ENCODE measurements around the gene NTSR1. TPM values are rescaled to one million over a fixed set of nuclear protein-coding genes. Genes with fewer than 3 reads are reported as not detected.

The NTSR1 gene
- total and polyA plus RNA-seq, 2 of the 8 experiments (the other 6 are each of a cell fraction or from before 2014, with no cell fraction given), result 0.53 to 0.89 TPM

- H3K79me1 ChIP-seq (ENCODE audit: low read depth, low read length), result no peaks in the 10 kb centered on the region
- H3K14ac ChIP-seq (ENCODE audit: insufficient read length), result no peak overlapping the region
- CTCF ChIA-PET (ENCODE audit: partially characterized antibody), result interaction anchor here (1.0 to 3.5 kb wide), 3 partner anchors 9 to 77 kb away, joined by 3 to 15 read pairs (median 4); no protein-coding TSS in a partner anchor
- peaks cover 0 to 3% of the 10 kb centered on the region in 2 experiments for H4K20me1 ChIP-seq (replicated peaks in 1 of 2; ENCODE audit: control insufficient read depth in 1 of 2, insufficient read depth in 2 of 2, low read length in 2 of 2)
- H4K5ac ChIP-seq (ENCODE audit: insufficient read length, low read depth, low read length), result no peak overlapping the region
- no peak overlapping the region for H2AFZ ChIP-seq (ENCODE audit: low read length)
- no peaks in the 10 kb centered on the region for H3K79me2 ChIP-seq (ENCODE audit: control insufficient read depth in 1 of 2, insufficient read depth in 2 of 2, low read length in 2 of 2)
- H3K4ac ChIP-seq (replicated peaks; ENCODE audit: insufficient read length, low read depth, low read length), result no peak overlapping the region
- no peak overlapping the region for H3K23ac ChIP-seq (ENCODE audit: insufficient read length)
- H3K4me2 ChIP-seq (ENCODE audit: insufficient read depth in 1 of 2, low read depth in 2 of 2, low read length in 2 of 2), result no peak overlapping the region
- no peak overlapping the region for H3K4me3 ChIP-seq (ENCODE audit: extremely low read depth in 1 of 4, insufficient read depth in 2 of 4, low read depth in 3 of 4, low read length in 4 of 4)
- TF ChIP-seq RBBP5 (IDR thresholded peaks at IDR 0.05; ENCODE audit: borderline replicate concordance, low read depth, low read length) (no peak), GTF2F1 (IDR thresholded peaks at IDR 0.05; ENCODE audit: borderline replicate concordance, low read depth, low read length) (no peak), GABPA (IDR thresholded peaks at IDR 0.05; ENCODE audit: borderline replicate concordance, insufficient read depth, low read length) (no peak), SUZ12 (IDR thresholded peaks at IDR 0.05; ENCODE audit: low read length) (no peak), KDM4A (IDR thresholded peaks at IDR 0.05; ENCODE audit: low read depth, low read length, severe bottlenecking) (no peak)
- no peaks in the 10 kb centered on the region for H3K23me2 ChIP-seq (ENCODE audit: low read depth, low read length)
- H4K91ac ChIP-seq (replicated peaks; ENCODE audit: insufficient read length, low read length), result no peak overlapping the region
- no peaks in the 10 kb centered on the region for H3K36me3 ChIP-seq (ENCODE audit: control insufficient read depth in 2 of 4, insufficient read depth in 4 of 4, low read length in 3 of 4)
- no peak for FAIRE-seq
- 91% methylated on average over 10 of the region's 10 CpGs; no CpG with 5 or more reads in 1 of the 2 experiments for WGBS, 2 experiments (ENCODE audit: extremely low coverage in 1 of 2, insufficient coverage in 1 of 2, insufficient read length in 1 of 2, insufficient replicate concordance in 2 of 2, low coverage in 1 of 2, low lambda C conversion rate in 2 of 2, missing lambda C conversion rate in 1 of 2)
- no peak overlapping the region for H2BK120ac ChIP-seq (replicated peaks; ENCODE audit: low read depth, low read length)
- no peaks in the 10 kb centered on the region for H3K9me3 ChIP-seq (ENCODE audit: insufficient read depth in 2 of 2, low read depth in 1 of 2, low read length in 1 of 2)
- peaks cover 2 to 11% (median 7%) of the 10 kb centered on the region in 4 experiments for H3K27me3 ChIP-seq (replicated peaks in 1 of 4; ENCODE audit: control insufficient read depth in 3 of 4, extremely low read depth in 1 of 4, insufficient read depth in 3 of 4, low read length in 3 of 4)
- no peaks in the 10 kb centered on the region for H3K4me1 ChIP-seq (replicated peaks in 1 of 4; ENCODE audit: control insufficient read depth in 3 of 4, insufficient read depth in 4 of 4, low read length in 3 of 4)
- H2AK5ac ChIP-seq (ENCODE audit: low read depth, low read length), result no peak overlapping the region
- H4K8ac ChIP-seq (ENCODE audit: extremely low read depth, insufficient read depth, low read length), result no peak overlapping the region
- H2BK15ac ChIP-seq (ENCODE audit: low read length), result no peak overlapping the region
- H2BK5ac ChIP-seq (ENCODE audit: low read depth, low read length), result peak overlapping the region; percentile 35; the same call in 1 of the 2 replicates
- no peak overlapping the region for H2BK12ac ChIP-seq (ENCODE audit: low read depth, low read length)
- POLR2A ChIA-PET (ENCODE audit: partially characterized antibody), result no interaction called here
- no peak overlapping the region for H3K9ac ChIP-seq (replicated peaks in 1 of 4; ENCODE audit: extremely low read depth in 1 of 4, low read depth in 3 of 4, low read length in 3 of 4)
- DNase-seq (ENCODE audit: low read depth in 1 of 2, low spot score in 2 of 2), result no peak
- H3K27ac ChIP-seq (ENCODE audit: low read depth, low read length), result no peak overlapping the region
- no peak overlapping the region for H3K18ac ChIP-seq (ENCODE audit: extremely low read depth, low read length)
- no peak overlapping the region for H2BK20ac ChIP-seq (ENCODE audit: low read length)
- no peak overlapping the region for H3K56ac ChIP-seq (replicated peaks; ENCODE audit: insufficient read length, low read depth, low read length)
These were observed 6.6 kb downstream of the NTSR1 start for GRCh38 chr20:62715201-62715600.
